OCI-LY3 (cell line): ENCODE data around the gene MIP.
"Not testable (repeated sequence)": the region's sequence is repeated elsewhere in the genome, so short reads cannot be mapped to it uniquely, and the experiment has no call there.

Source experiments
- H2AFZ ChIP-seq: fragments of 200-600, 300-600 bp; shearing (Covaris generic); 2 replicates; pipeline ENCODE4 v1.6.0; 2014; ENCODE audit warnings: antibody characterized with exemption, low read depth, low read length
- H3K27ac ChIP-seq: fragments of 200-600, 300-600 bp; sonication (generic); 2 replicates; pipeline ENCODE4 v1.5.1; 2014; ENCODE audit warnings: mild to moderate bottlenecking, low read length, moderate library complexity, mixed read lengths
- H3K27me3 ChIP-seq: fragments of 200-600, 300-600 bp; sonication (generic); 2 replicates; pipeline ENCODE4 v1.6.1; 2014; ENCODE audit warnings: low read depth, low read length, mixed read lengths
- H3K36me3 ChIP-seq: fragments of 200-600, 300-600 bp; sonication (generic); replicated peaks from 2 replicates; pipeline ENCODE3; 2014; ENCODE audit warnings: low read depth, low read length, mixed read lengths
- H3K4me1 ChIP-seq: fragments of 300-600, 200-600 bp; sonication (generic); 2 replicates; pipeline ENCODE4 v1.6.1; 2014; ENCODE audit warnings: low read length, mixed read lengths
- H3K4me2 ChIP-seq: fragments of 200-600, 300-600 bp; sonication (generic); 2 replicates; pipeline ENCODE4 v1.6.1; 2014; ENCODE audit warnings: low read length, mixed read lengths
- H3K4me3 ChIP-seq: fragments of 300-600, 200-600 bp; sonication (generic); 2 replicates; pipeline ENCODE4 v1.5.1; 2014; ENCODE audit warnings: antibody characterized with exemption, mild to moderate bottlenecking, low read length, moderate library complexity
- H3K79me2 ChIP-seq: fragments of 300-600, 200-600 bp; shearing (Covaris generic); 2 replicates; pipeline ENCODE4 v1.6.1; 2014; ENCODE audit warnings: mild to moderate bottlenecking, low read length, mixed read lengths
- H3K9ac ChIP-seq: fragments of 300-600, 200-600 bp; shearing (Covaris generic); 2 replicates; pipeline ENCODE4 v1.6.0; 2014; ENCODE audit warnings: mild to moderate bottlenecking, low read length, moderate library complexity
- H3K9me3 ChIP-seq: fragments of 200-600, 300-600 bp; shearing (Covaris generic); 2 replicates; pipeline ENCODE4 v1.6.1; 2014; ENCODE audit warnings: low read length, mixed read lengths; ENCODE audit not compliant: insufficient read depth
- H4K20me1 ChIP-seq: fragments of 200-600, 300-600 bp; sonication (generic); 2 replicates; pipeline ENCODE4 v1.6.1; 2016; ENCODE audit warnings: low read length, mixed read lengths; ENCODE audit not compliant: insufficient read depth
- CTCF ChIP-seq: fragments of 200-600, 300-600 bp; sonication (generic); IDR thresholded peaks from 2 replicates; pipeline ENCODE4 v1.5.1; 2014; ENCODE audit warnings: antibody characterized with exemption, low read length, low read depth
- EZH2phosphoT487 ChIP-seq: fragments of 200-600 bp; shearing (Covaris generic); IDR thresholded peaks from 2 replicates; pipeline ENCODE4 v1.6.1; 2018; ENCODE audit warnings: antibody characterized with exemption, mixed run types, low read depth

Gene MIP

GRCh38 chr12:56454557-56454956, at the start of gene MIP:
Gene MIP (minus strand): TSS chr12:56454657. CDS start chr12:56454613, 44 bp downstream.
- H2AFZ ChIP-seq = no peak within 1 kb of the TSS
- no peaks in the 10 kb centered on the region for H4K20me1 ChIP-seq
- no peaks in the 10 kb centered on the region for H3K9me3 ChIP-seq
- no peak within 1 kb of the TSS for H3K9ac ChIP-seq
- no peak within 1 kb of the TSS for H3K27ac ChIP-seq
- H3K4me1 ChIP-seq = peaks cover 15% of the 10 kb centered on the region
- H3K4me3 ChIP-seq = no peak within 1 kb of the TSS
- H3K27me3 ChIP-seq = no peaks in the 10 kb centered on the region
- TF ChIP-seq CTCF (no peak), EZH2phosphoT487 (no peak)
- H3K36me3 ChIP-seq = no peaks in the 10 kb centered on the region
- H3K79me2 ChIP-seq = no peaks in the 10 kb centered on the region
- no peak within 1 kb of the TSS for H3K4me2 ChIP-seq

- not testable (repeated sequence) for H3K27ac ChIP-seq, H3K79me2 ChIP-seq, H3K4me3 ChIP-seq, H3K4me2 ChIP-seq, H3K4me1 ChIP-seq, H4K20me1 ChIP-seq, H3K9ac ChIP-seq, H3K9me3 ChIP-seq, H3K27me3 ChIP-seq, H3K36me3 ChIP-seq, H2AFZ ChIP-seq
Measured at GRCh38 chr12:56499879-56500278, 45.4 kb upstream of the MIP start.

GRCh38 chr12:56499452-56499851, 45.0 kb upstream of the MIP start:
- H2AFZ ChIP-seq, H3K79me2 ChIP-seq, H4K20me1 ChIP-seq, H3K9ac ChIP-seq, H3K36me3 ChIP-seq, H3K27ac ChIP-seq, H3K4me3 ChIP-seq, H3K4me2 ChIP-seq, H3K4me1 ChIP-seq, H3K27me3 ChIP-seq, H3K9me3 ChIP-seq: not testable (repeated sequence)

- H3K9ac ChIP-seq, H3K79me2 ChIP-seq, H3K4me2 ChIP-seq, H4K20me1 ChIP-seq, H3K27me3 ChIP-seq, H3K4me1 ChIP-seq, H3K36me3 ChIP-seq, H3K9me3 ChIP-seq, H3K4me3 ChIP-seq, H3K27ac ChIP-seq, H2AFZ ChIP-seq: not testable (repeated sequence)
Measured at GRCh38 chr12:56498126-56498902, 43.9 kb upstream of the MIP start.

- TF ChIP-seq CTCF = peak; percentile 23; the same call in 1 of the 2 replicates
- Histone ChIP-seq H3K4me2 (peak overlapping the region; percentile 45), H3K4me3 (peak overlapping the region; percentile 50; the same call in 1 of the 2 replicates)
- H3K9ac ChIP-seq, H3K4me1 ChIP-seq, H3K27me3 ChIP-seq, H3K36me3 ChIP-seq, H2AFZ ChIP-seq, H3K9me3 ChIP-seq, H3K79me2 ChIP-seq, H3K27ac ChIP-seq, H4K20me1 ChIP-seq: not testable (repeated sequence)
Measured at GRCh38 chr12:56496704-56497103, 42.2 kb upstream of the MIP start.

- H3K27me3 ChIP-seq, H4K20me1 ChIP-seq, H3K4me3 ChIP-seq, H3K79me2 ChIP-seq, H3K4me1 ChIP-seq, H3K36me3 ChIP-seq, H3K4me2 ChIP-seq, H3K9ac ChIP-seq, H3K9me3 ChIP-seq, H2AFZ ChIP-seq, H3K27ac ChIP-seq: not testable (repeated sequence)
Measured at GRCh38 chr12:56494481-56494880, 40.0 kb upstream of the MIP start.

- H3K36me3 ChIP-seq, H3K27me3 ChIP-seq, H3K4me2 ChIP-seq, H3K9ac ChIP-seq, H3K9me3 ChIP-seq, H3K4me1 ChIP-seq, H2AFZ ChIP-seq, H3K79me2 ChIP-seq, H3K4me3 ChIP-seq, H3K27ac ChIP-seq, H4K20me1 ChIP-seq: not testable (repeated sequence)
Measured at GRCh38 chr12:56494106-56494415, 39.6 kb upstream of the MIP start.

- H2AFZ ChIP-seq, H3K27ac ChIP-seq, H3K9ac ChIP-seq, H4K20me1 ChIP-seq, H3K79me2 ChIP-seq, H3K4me1 ChIP-seq, H3K27me3 ChIP-seq, H3K36me3 ChIP-seq, H3K4me2 ChIP-seq, H3K4me3 ChIP-seq, H3K9me3 ChIP-seq: not testable (repeated sequence)
Measured at GRCh38 chr12:56493409-56494105, 39.1 kb upstream of the MIP start.
